ENCODE measurements around the gene PCDHGA6. TPM values are rescaled to one million over a fixed set of nuclear protein-coding genes. Genes with fewer than 3 reads are reported as not detected.

The PCDHGA6 gene
- 1 to 10 TPM; 2.4 to 7.5 (median 3.7) TPM for total RNA-seq

DNA sequence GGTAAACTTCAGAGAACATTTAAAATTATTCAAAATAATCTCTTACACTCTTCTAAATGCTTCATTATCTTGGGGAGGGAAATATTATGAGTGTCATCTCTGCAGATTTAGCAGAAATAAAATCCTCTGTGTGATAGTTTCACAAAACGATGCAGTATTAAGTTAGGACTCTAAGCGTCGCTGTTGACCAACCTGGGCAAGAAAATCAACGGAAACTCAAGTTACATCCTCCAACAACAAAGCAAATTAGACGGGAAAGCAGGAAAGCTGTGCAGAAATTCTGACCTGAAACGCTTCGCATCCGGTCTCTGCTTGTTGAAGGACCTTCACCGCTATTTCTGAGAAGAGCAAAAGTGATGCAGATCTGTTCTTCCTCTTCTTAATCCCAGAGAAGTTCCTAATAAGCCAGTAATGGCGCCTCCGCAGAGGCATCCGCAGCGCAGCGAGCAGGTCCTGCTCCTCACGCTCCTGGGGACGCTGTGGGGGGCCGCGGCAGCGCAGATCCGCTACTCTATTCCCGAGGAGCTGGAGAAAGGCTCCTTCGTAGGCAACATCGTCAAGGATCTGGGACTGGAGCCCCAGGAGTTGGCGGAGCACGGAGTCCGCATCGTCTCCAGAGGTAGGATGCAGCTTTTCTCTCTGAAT, at the start of gene PCDHGA6:
Gene PCDHGA6, plus strand, starts transcription at position 219 of the 645 bp plus-strand sequence. Its CDS starts 193 bp downstream, at position 412.
- Histone ChIP-seq H3K27me3 (peaks cover 5% of the 10 kb centered on the region), H3K9me3 (peaks cover 19 to 95% of the 10 kb centered on the region in 2 donors), H3K36me3 (peaks cover 0 to 3% (median 0%) of the 10 kb centered on the region in 4 donors), H3K4me1 (no peaks in the 10 kb centered on the region), H3K27ac (no peak within 1 kb of the TSS), H3K4me3 (peak within 1 kb of the TSS in 1 of 4 donors; percentile 2)
- 43 to 53% methylated on average over 9 to 27 of the region's 27 CpGs for WGBS, 2 donors (ENCODE audit: low coverage in 1 of 2)
- in situ Hi-C loops (cut with MboI; ENCODE audit: low pct_ligation_motif_present in 1 of 4, low pct_unique_long_range_greater_than_20kb in 1 of 4, low sequenced_read_pairs in 3 of 4) (loop anchor here in 1 of 4 donors (25.0 kb wide), 1 partner anchor 189 kb away; no protein-coding TSS in a partner anchor), intact Hi-C loops (cut with DNase I; ENCODE audit: low total_unique reads) (no loop called here)
- TF ChIP-seq EP300 (IDR thresholded peaks at IDR 0.05; ENCODE audit: low read depth): no peak
- no peak for TF ChIP-seq CTCF (IDR thresholded peaks at IDR 0.05)
- TF ChIP-seq POLR2A (IDR thresholded peaks at IDR 0.05): no peak
- no peak for TF ChIP-seq POLR2AphosphoS5 (IDR thresholded peaks at IDR 0.05)
- DNase-seq: no peak

DNA sequence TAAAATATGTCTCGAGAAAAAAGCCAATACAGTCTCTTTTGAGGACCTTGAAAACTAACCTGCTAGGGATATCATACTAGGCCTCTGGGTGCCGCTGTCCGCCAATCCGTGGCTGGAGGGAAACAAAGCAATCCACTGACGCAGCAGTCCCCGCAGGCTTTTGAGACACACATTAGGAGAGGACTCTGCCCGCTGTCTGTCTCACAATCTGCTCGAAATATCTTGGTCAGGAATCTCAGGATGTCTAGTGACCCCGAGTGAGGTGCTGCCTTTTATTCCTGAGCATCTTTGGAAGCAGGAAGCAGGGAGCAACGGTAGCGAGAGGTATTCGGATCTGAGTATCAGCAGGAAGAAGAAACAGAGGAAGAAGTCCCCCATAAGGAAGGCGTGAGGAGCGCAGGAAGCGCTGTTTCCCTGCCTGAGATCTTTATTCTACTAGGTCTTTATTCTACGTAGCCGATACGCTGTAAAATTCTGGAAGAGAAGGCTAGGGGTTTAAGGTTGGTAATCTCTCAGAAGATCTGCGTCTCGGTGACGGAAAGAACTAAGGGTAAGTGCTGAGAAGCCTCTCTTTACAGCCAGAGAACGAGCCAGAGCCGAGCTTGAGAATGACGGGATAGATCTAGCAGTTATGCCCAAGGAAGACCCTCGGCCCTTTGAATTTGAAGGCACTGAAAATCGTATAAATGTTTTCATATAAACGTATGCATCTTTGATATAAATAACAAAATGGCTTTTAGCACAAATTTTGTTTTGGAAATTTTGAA, 47.4 kb upstream of the PCDHGA6 start:
- Histone ChIP-seq H3K36me3 (no peaks in the 10 kb centered on the region), H3K4me3 (peak overlapping the region in 3 of 4 donors; percentile 26 to 50 (median 35)), H3K4me1 (peaks cover 0 to 2% (median under 1%) of the 10 kb centered on the region in 4 donors), H3K27ac (peak overlapping the region; percentile 14 to 64 (median 38)), H3K9me3 (peaks cover 24 to 41% of the 10 kb centered on the region in 2 donors), H3K27me3 (peaks cover 13% of the 10 kb centered on the region)
- intact Hi-C loops (cut with DNase I; ENCODE audit: low total_unique reads): loop anchor here (10.0 kb wide), 1 partner anchor 239 kb away; no protein-coding TSS in a partner anchor
- peak; percentile 63 for DNase-seq
- in situ Hi-C loops (cut with MboI; ENCODE audit: low pct_ligation_motif_present in 1 of 4, low pct_unique_long_range_greater_than_20kb in 1 of 4, low sequenced_read_pairs in 3 of 4): no loop called here
- TF ChIP-seq CTCF (IDR thresholded peaks at IDR 0.05) (peak; percentile 39 to 49 (median 44)), POLR2AphosphoS5 (IDR thresholded peaks at IDR 0.05) (peak in 1 of 3 donors; percentile 31), POLR2A (IDR thresholded peaks at IDR 0.05) (no peak)
- WGBS, 2 donors (ENCODE audit: low coverage in 1 of 2): 19 to 29% methylated on average over 24 to 27 of the region's 27 CpGs

DNA sequence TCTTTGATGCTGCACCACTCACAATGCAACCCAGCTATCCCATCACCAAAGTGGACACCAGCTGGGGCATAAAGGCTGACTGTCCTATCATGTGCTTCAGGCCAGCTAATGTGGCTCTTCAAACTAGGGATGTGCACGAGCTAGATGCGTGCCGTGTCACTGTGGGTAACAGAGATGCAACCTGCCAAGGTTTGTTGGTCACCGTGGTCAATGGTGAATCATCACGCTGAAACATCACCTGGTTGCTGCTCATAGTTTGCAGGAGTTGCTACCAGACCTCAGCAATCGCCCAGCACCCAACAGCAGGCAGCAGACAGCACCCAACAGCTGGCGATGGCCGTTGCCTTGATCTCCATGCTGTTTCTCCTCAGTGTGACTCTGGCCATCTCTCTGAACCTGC, 45.5 kb upstream of the PCDHGA6 start:
- WGBS, 2 donors (ENCODE audit: low coverage in 1 of 2): 81% methylated on average over 8 of the region's 8 CpGs; no CpG with 5 or more reads in 1 of the 2 donors

More for the DNA sequence above, 45.5 kb upstream of the PCDHGA6 start:
- no peak overlapping the region for H3K27ac ChIP-seq
- no peak overlapping the region for H3K4me3 ChIP-seq
- TF ChIP-seq EP300 (IDR thresholded peaks at IDR 0.05; ENCODE audit: low read depth): no peak
- no peak for TF ChIP-seq POLR2AphosphoS5 (IDR thresholded peaks at IDR 0.05)
- TF ChIP-seq CTCF (IDR thresholded peaks at IDR 0.05): no peak
- no peak for TF ChIP-seq POLR2A (IDR thresholded peaks at IDR 0.05)
- H3K4me1 ChIP-seq: no peaks in the 10 kb centered on the region
- intact Hi-C loops (cut with DNase I; ENCODE audit: low total_unique reads) (loop anchor here (10.0 kb wide), 1 partner anchor 237 kb away; no protein-coding TSS in a partner anchor), in situ Hi-C loops (cut with MboI; ENCODE audit: low pct_ligation_motif_present in 1 of 4, low pct_unique_long_range_greater_than_20kb in 1 of 4, low sequenced_read_pairs in 3 of 4) (no loop called here)
- H3K27me3 ChIP-seq: peaks cover 28% of the 10 kb centered on the region
- peaks cover 28 to 45% of the 10 kb centered on the region in 2 donors for H3K9me3 ChIP-seq
- H3K36me3 ChIP-seq: no peaks in the 10 kb centered on the region
- no peak for DNase-seq
